CD4-positive, alpha-beta T cell treated with Interleukin-10 for 1 hour (primary cell): Measurements from ENCODE around the gene MYT1.

Experiments
- DNase-seq: peaks from one replicate; pipeline ENCODE4 v3.0.0-alpha.2; 2020

Gene MYT1

DNA sequence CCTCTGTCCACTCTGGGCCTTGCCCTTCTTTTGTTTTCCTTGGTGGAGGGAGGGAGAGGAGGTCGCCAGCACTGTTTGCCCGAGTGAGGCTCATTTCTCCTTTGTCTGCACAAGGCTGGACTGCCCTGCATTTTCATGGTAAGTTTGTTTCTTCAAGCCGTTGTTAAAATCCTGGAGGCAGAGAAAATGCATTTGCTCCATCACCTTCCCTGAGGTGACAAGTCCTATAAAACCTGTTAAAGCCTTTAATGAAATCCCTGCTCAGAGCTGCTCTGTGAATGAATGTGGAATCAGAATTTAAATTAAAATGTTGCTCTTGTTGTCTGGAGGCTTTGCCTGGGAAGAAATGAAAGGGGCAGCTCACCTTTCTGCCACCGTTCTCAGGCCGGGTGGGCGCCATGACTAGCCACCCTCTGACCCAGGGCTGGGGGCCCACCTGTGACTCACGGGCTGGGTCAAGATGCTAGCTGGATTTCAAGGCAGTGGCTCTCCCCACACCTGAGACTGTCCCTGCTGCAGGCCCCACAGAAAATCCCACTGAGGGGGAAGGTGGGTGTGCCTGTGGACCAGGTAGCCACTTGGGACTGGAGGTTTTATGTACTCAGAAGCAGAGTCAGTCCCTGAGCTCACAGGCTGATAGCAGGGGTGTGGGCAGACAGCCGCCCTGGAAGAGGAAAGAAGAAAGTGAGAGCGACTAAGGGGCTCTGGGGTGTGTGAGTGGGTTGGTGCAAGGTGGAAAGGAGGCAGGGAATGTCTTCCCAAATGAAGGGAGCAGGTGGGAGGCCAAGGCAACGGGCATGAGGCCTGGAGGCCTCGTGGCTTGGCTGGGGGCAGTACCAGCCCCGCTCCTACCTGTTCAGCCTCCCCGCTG, 24.0 kb upstream of the MYT1 start:
- no peak for DNase-seq

DNA sequence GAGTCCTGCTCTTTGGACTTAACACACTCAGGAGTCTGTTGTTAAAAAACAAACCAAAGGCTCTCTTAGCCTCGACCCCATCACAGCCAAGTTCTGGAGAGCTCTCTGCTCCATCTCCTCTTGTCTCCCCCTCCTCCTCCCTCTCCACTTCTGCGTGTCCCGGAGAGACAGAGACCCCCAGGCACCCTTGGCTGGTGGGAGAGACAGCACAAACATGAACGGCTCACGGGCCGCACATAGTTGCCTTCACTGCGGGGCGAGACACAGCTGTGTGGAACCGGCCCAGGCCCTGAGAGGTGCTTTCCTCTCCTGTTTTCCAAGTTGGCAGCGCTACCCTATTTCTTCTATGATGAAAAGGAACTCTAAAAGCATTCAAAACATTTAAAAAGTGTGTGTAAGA, 23.3 kb upstream of the MYT1 start:
- DNase-seq, result no peak

DNA sequence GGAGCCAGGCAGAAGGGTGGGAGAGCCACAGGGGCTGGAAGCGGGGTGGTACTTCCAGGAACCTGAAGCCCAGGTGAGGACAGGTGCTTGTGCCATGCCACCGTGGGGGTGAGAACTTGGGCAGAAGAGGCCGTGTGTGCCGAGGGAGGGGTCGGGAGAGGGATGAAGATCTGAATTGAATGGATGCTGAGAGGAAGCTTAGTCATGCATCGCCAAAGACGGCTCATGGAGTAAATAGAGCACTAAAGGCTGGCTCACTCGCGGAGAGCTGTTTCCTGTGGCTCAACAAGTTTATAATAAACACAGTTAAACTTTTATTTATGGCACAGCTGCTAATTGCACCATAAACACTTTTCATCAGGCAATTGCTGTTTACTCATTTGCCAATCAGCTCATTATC, 21.7 kb upstream of the MYT1 start:
- no peak for DNase-seq

DNA sequence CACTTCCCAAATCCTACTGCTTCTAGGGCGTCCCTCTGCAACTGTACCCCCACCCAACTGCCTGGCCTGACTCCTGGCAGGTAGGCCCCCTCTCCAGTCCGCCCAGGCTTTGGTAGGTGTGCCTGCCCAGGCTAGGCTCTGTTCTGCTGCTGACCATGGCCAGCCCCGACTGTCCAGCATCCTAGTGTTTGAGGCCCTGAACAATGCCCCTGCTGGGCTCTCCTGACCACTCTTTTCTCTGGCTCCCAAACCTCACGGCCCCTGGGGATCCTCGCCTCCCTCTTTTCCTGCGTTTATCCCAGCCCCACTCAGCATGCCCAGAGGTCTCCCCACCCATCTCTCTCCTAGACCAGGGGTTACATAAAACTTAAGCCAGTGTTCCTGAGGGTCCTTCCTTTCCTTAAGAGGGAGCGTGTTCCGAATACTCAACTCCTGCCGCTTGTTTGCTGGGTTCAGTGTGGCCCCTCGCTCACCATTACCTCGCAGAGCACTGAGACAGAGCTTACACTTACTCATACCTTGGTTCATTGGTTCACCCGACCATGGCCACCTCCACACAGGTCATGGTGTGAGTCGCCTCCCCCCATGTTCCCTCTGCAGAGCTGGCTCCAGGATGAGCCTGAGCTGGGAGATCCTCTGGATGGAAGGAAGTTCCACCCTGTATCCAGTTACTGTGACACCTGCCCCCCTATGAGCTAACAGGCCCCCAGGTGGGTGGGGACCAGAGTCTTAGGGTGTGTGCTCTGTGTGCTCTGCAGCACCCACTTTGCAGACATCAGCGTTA, 21.0 kb upstream of the MYT1 start:
- no peak for DNase-seq

DNA sequence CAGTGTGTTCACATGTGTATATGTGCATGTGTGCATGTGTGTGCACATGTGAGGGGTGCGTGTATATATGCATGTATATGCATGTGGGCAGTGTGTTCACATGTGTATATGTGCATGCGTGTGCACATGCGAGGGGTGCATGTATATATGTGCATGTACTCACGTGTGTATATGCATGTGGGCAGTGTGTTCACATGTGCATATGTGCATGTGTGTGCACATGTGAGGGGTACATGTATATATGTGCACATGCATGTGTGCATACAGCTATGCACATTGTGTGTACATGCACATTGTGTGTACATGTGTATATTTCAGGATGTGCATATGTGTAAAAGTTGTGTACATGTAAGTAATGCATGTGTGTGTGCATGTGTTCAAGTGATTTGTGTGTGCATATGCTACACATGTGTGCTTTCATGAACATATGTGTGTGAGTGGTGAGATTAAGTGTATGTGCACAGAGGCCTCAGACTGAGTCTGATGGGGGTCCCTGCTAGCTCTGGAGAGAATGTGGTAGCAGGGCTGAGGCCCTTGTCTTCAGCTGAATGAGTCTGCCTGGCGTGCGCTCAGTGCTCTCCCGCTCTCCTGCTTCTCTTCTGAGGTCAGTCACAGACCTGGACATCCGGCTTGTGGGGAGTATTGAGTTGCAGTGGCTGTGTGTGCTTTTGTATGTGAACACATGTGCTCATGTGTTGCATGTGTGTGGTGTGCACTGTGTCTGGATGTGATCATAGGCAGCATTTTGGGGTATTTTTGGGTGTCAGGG, 19.9 kb upstream of the MYT1 start:
- DNase-seq, result no peak

DNA sequence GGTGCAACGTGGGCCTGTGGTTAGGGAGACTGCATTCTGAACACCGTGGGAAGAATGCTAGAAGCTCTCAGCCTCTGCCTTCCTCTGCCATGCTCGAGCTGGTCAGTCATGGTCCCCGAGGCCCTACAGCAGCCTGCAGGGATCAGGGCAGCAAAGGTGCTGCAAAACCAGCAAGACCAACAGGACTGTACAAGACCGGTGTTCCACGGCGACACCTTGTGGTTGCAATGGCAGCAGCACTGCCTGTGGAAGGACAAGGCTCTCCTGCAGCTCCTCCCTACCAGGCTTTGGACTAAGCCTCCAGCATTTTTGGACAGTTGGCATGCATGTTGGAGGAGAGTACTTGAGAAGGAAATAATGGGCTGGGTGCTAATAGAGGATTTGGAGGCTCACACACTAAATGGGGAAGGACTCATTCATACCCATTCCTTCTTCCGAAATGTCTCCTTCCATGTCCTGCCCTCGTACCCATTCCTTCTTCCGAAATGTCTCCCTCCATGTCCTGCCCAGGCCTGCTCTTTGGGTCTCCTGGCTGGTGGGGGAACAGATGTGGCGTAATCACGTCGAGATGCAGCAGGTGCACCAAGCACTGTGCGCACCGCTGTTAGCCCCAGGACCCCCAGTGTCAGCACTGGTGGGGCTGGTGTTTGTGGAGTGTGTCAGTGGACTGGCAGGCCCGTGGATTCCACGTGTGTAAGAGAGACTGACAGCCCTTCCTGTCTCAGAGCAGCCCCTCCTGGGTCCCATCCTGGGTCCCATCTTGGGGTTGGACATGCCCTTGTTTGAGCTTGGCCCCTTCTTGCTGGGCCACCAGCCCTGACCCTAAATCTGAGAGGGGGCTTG, 18.6 kb upstream of the MYT1 start:
- no peak for DNase-seq

DNA sequence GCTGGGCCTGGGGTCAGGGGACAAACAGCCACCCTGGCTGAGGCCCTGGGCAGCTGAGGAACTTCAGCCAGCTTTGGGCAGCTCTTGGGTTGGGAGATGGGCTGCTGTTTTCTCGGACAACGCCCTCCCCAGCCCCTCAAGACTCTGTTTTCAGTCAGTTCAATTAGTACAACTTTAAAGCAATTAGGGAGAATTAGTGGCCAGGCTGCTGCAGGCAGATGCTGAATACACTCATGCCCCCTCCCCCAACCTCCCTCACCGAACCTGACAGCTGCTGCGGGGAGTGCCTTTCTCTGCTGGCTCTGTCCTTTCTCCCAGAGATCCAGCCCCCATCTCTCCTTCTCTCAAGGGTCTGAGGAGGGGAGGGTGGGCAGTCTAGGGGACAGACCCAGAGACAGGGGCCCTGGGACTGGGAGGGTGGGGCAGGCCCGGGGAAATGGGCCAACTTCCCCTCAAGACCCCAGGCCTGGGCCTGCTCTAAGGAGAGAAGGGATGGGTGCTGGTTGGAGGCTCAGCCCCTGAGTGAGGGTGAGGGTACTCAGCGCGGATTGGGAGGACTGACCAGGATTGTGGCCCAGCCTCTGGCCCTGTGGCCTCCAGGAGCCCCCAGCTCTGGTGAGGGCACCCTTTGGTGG, 17.8 kb upstream of the MYT1 start:
- no peak for DNase-seq

DNA sequence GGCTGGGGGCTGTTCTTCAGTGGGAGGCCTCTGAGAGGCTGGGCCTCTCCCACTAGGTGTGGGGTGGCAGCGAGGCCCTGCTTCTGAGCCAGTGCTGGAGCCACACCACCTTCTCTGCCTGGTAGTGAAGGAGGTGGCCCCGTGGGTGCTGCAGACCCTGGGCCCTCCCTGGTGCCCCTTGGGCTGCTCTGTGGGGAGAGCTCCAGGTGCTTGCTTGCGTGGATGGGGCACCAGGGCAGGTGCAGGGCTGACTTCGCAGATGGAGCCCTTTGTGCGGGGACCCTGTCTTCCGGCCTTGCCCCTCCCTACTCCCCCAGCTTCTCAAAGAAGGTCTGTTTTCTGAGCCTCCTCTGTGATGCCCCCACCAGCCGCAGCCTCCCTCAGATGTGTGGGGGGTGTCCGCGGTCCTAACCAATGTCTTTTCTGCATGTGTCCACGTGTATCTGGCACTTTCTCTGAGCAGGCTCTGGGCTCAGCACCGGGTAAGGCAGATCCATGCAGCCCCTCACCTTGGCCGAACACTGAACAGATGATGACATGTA, 17.2 kb upstream of the MYT1 start:
- DNase-seq, result no peak

DNA sequence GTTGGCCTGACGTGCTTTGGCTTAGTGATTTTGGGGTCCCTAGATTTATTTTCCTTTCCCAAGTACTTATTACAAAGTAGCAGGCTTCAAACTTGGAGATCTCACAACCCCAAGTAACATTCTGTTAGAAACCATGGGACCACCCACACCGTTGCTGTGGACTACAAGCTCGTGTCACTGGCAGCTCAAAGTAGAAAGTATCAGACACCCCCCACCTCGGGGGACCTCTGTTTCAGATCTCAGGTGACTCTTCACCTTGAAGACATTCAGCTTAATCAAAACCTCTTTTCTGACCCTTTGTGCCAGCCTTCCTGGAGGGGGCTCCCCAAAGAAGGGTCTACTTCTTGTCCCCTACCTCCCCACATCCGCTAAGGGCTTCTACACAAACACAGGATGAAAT, 15.7 kb upstream of the MYT1 start:
- DNase-seq, result no peak

DNA sequence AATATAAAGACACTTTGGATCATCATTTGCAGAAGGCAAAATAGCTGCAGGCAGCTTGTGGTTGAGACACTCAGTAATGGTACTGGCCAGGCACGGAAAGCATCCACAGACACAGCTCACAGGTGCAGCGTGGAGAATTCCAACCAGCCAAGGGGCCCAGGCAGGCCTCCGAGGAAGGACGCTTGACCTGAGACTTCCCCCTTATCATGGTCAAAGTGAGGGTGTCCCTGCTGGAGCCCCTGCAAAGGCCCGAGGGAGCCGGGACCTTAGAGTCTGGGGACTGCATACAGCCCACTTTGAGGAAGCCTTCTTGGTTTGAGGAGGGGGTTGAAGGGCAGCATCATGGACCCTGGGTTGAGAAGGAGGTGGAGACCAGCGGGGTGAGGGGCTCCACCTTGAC, 15.1 kb upstream of the MYT1 start:
- no peak for DNase-seq

DNA sequence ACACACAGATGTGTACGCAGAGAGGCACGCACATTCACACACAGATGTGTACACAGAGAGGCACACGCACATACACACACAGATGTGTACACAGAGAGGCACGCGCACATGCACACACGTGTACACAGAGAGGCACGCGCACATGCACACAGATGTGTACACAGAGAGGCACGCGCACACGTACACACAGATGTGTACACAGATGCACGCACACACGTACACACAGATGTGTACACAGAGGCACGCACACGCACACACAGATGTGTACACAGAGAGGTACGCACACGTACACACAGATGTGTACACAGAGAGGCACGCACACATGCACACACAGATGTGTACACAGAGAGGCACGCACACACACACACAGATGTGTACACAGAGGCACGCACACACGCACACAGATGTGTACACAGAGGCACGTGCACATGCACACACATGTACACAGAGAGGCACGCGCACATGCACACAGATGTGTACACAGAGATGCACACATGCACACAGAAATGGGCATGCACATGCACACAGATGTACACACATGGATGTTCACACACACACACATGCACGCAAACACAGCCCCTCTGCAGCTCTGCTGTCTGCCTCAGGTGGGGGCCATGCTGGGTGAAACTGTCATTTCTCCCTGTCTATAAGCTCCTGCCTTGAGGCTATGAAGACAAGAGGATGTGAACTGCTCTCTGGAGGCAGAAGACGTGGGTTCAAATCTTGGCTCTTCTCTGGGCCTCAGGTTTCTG, 14.3 kb upstream of the MYT1 start:
- no peak for DNase-seq

DNA sequence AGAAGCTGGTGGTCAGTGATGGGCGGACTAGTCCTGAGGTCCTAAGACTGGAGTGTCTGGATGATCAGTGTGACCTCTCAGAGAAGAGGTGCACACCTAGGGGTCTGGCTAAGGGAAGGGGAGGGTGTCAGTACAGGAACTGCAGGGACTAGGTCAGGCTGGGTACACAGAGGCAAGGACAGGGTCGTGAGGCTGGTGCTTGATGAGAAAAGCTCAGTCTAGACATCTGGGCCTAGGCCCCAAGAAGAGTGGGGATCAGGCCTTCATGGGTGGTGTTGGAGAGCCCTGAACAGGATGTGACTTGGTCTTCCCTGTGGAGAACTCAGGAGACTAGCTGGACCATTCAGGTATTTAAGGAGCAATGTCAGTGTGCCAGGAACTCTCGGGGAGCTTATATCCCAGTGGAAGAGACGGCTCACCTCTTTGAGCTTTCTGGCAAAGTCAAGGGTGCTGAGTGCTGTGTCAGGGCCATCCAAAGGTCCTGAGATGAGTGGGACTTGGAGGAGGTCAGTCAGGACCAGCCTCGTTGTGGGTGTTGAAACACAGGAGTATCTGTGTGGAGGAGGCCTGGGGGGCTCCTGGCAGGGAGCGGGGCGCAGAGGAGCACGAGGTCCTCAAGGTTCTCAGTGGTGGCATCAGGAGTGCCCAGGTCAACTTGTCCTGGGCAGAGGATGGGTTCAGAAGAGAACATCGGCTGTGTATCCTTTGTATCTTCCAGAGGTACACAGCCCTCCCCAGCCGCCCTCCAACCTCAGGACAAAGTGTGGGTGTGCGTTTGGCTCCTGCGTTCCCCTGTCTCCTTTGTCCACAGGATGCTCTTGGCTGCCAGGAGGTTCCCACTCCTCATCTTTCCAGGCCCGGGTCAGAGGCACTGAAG, 13.3 kb upstream of the MYT1 start:
- no peak for DNase-seq

DNA sequence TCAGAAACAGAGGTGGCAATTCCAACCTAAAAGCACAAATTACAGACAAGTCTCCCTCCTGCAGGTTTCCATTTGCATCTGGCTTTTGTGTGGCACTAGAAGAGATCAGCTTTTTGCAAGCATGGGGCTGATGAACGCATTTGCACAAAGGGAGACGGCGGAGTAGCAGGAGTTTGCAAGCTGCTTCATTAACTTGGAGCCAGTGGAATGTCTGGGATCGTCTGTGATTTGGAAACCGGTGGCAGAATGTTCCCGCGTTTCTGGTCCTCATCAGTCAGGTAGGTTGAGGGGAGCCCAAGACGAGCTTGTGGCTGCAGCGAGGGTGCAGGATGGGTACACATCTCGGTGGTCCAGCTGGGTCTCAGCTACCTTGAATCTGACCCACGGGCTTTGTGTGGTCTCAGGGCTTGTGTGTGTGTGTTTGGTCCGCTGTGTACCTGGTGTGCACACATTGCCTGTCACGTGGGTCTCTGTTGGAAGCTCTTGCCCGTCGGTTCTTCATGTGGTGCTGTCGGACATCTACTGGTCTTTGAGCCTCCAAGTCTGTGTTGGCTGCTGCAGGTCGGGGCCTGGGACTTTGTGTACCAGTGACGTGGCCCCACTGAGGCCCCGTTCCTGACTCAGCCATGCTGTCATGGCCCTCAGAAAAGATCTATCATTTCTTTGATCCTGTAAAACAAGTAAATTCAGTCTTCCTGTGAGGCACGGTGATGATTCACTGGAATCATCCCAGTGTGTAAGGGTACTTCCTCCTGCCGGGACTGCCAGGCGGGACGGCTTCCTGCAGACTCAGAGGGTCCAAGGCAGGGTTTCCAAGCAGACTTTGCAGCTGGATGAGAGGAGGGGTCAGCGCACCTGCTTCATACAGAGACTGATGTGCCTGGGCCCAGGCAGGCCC, 12.4 kb upstream of the MYT1 start:
- DNase-seq, result no peak

DNA sequence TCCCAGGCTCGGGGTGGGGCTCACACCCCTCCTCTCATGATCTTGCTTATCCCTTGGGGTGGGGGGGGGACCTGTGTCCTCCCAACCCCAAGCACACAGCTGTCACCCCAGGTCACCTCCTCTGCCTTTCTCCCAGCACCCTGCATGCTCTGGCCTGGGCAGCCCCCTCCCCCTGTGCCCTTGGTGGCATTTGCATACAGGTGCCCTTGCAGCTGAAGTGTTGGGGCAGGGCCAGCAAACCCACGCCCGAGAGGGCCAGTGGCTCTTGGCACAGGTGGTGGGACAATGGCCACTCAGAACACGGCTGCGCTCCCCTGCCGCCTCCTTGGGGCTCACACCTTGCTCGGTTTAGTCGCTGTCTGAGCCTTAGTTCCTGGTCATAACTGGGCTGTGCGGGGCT, 11.3 kb upstream of the MYT1 start:
- DNase-seq, result no peak

DNA sequence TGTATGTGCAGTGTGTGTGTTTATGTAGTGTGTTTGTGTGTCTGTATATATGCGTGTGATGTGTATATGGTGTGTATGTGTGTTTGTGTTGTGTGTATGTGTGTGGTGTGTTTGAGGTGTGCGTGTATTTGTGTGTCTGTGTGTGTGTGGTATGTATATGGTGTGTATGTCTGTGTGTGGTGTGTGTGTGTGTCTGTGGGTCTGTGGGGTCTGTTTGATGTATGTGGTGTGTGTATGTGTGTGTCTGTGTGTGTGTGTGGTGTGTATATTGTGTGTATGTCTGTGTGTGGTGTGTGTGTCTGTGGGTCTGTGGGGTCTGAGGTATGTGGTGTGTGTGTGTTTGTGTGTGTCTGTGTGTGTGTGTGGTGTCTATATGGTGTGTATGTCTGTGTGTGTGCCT, 10.8 kb upstream of the MYT1 start:
- no peak for DNase-seq

DNA sequence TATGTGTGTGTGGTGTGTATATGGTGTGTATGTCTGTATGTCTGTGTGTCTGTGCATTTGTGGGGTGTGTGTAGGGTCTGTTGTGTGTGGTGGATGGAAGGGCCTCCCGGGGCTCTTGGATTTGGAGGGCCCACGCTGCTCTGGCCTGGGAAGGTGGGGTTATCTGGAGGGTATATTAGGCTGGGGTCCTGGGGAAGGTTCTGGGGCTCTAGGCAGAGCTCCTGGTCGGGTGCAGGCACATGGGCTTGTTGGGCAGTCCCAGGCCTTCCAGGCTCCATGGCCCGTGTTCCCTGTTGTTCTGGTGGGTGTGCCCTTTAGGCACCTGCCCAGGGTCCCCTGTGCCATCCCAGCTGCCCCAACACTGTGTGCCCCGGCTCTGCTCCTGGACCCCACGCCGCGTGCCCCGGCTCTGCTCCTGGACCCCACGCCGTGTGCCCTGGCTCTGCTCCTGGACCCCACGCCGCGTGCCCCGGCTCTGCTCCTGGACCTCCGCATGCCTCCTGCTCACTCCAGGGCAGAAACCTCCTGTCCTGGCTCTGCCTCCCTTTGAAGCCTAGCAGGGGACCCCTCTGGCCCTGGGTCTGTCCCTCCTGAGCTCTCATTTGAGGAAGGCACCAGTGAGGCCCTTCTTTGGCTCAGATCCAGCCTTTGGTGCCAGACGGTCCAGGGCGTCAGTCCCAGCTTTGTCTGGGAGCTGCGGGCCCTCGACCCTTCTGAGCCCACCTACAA, 10.2 kb upstream of the MYT1 start:
- DNase-seq, result no peak

DNA sequence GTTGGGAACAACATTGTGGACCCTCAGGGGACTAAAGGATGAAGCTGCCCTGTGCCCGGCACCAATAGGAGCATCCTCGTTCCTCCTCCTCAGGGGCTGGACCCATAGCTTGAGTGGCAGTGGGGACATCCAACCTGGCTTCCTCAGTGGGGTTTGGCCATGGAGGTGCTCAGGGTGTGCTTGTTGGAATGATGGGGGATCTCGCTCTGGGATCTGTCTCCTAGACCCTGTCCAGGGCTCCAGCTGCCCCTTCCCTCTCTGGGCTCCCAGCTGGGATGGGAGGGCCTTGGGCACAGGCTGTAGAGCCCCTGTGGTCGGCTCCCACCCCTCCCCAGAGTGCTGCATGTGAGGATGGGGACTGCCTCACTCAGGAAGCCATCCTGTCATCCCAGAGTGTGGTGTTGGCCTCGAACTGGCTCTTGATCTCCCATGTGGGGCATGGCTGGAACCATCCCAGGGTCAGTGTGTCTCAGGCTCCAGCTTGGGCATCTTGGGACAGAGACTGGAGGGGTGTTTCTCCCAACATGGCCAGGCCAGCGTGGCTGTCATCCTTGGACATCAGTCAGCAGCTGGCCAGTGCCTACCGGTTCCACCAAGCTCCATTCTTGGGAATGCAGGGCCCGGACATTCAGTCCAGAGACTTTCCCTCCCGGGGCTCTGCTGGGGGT, 9.5 kb upstream of the MYT1 start:
- DNase-seq, result no peak
